ENCODE results near the gene FOXP1.

FOXP1 gene

GRCh38 chr3:71168880-71169411, 414.6 kb downstream of the FOXP1 start:
- TF ChIP-seq CTCF (IDR thresholded peaks at IDR 0.05; ENCODE audit: low read depth, low read length) = no peak
- no peak overlapping the region for H3K4me3 ChIP-seq (replicated peaks in 1 of 2; ENCODE audit: low read depth in 2 of 2, low read length in 2 of 2)
- DNase-seq (ENCODE audit: low read depth in 2 of 2) = peak in 1 of 2 donors; percentile 21

GRCh38 chr3:71168121-71168721, 415.3 kb downstream of the FOXP1 start:
- no peak for TF ChIP-seq CTCF (IDR thresholded peaks at IDR 0.05; ENCODE audit: low read depth, low read length)
- H3K4me3 ChIP-seq (replicated peaks in 1 of 2; ENCODE audit: low read depth in 2 of 2, low read length in 2 of 2) = no peak overlapping the region
- DNase-seq (ENCODE audit: low read depth in 2 of 2) = peak; percentile 76 to 81

DNA sequence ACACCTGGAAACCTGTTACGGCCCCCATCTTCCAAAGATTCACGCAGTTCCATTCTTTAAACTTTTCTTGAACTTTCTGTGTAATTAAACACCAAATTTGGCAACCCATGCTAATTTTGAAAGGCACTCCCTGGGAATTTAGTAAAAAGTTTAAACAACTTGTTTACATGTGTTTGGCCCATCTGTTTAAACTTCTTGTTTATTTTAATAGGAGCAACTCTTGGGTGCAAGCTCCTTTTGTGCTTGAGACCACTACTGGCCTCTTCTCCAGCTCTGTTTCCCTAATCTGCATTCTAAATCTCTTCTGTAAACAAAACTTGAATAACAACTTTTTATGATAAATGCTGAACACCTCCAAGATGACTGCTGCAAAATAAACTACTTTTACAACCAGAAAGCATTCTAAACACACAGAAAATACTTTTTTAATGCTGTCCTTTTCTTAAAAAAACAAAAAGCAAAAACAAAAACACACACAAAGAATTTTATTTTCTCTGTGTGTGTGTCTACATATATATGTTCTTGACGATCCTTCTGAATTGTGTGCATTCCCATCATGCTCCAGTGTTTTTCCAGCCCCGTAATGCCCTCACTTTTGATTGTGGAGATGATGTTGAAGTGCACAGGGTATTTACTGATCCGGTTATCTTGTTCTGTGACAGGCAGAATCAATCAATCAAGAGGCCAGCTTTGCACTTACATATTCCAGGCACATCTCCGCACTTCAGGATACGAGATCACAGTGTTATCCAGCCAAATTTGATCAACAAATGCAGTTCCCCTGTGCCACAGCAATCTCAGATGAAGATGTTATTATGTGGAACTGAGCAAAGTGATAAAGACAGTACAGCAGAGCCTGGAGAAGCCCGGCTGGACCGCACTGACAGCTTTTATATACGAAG, 416.9 kb downstream of the FOXP1 start:
- DNase-seq (ENCODE audit: low read depth in 2 of 2) = no peak
- no peak overlapping the region for H3K4me3 ChIP-seq (replicated peaks in 1 of 2; ENCODE audit: low read depth in 2 of 2, low read length in 2 of 2)
- no peak for TF ChIP-seq CTCF (IDR thresholded peaks at IDR 0.05; ENCODE audit: low read depth, low read length)

GRCh38 chr3:71164881-71165280, 418.6 kb downstream of the FOXP1 start:
- no peak overlapping the region for H3K4me3 ChIP-seq (replicated peaks in 1 of 2; ENCODE audit: low read depth in 2 of 2, low read length in 2 of 2)
- TF ChIP-seq CTCF (IDR thresholded peaks at IDR 0.05; ENCODE audit: low read depth, low read length) = no peak
- no peak for DNase-seq (ENCODE audit: low read depth in 2 of 2)

GRCh38 chr3:71163198-71163918, 420.2 kb downstream of the FOXP1 start:
- no peak overlapping the region for H3K4me3 ChIP-seq (replicated peaks in 1 of 2; ENCODE audit: low read depth in 2 of 2, low read length in 2 of 2)
- no peak for TF ChIP-seq CTCF (IDR thresholded peaks at IDR 0.05; ENCODE audit: low read depth, low read length)
- DNase-seq (ENCODE audit: low read depth in 2 of 2) = peak; percentile 31 to 35

GRCh38 chr3:71162221-71162620, 421.3 kb downstream of the FOXP1 start:
- TF ChIP-seq CTCF (IDR thresholded peaks at IDR 0.05; ENCODE audit: low read depth, low read length) = no peak
- H3K4me3 ChIP-seq (replicated peaks in 1 of 2; ENCODE audit: low read depth in 2 of 2, low read length in 2 of 2) = no peak overlapping the region

More at GRCh38 chr3:71162221-71162620, 421.3 kb downstream of the FOXP1 start:
- no peak for DNase-seq (ENCODE audit: low read depth in 2 of 2)

Data from cardiac fibroblast (primary cell).